HG03039 (cell line): ENCODE measurements around the gene SMTNL1.

Experiments used
- ATAC-seq: cut with Tn5 transposase; IDR thresholded peaks from one replicate; pipeline ENCODE4 v1.9.1; 2021; ENCODE audit warnings: mild to moderate bottlenecking, moderate library complexity; ENCODE audit not compliant: unreplicated experiment

Gene SMTNL1

DNA sequence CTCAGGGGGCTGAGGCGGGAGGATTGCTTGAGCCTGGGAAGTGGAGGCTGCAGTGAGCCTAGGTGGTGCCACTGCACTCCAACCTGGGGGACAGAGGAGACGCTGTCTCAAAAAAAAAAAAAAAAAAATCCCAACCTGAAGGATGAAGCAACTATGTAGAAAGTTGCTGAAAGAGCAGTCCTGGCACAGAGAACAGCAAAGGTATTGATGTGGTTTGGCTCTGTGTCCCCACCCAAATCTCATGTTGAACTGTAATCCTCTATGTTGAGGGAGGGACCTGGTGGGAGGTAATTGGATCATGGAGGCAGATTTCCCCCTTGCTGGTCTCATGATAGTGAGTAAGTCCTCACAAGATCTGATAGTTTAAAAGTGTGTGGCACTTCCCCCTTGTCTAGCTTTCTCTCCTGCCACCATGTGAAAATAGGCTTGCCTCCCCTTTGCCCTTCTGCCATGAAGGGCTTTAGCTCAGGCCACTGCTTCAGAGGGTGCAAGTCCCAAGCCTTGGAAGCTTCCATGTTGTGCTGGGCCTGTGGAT is 49.4 kb downstream of the SMTNL1 start:
- no peak for ATAC-seq

GRCh38 chr11:57588046-57588710 is 50.8 kb downstream of the SMTNL1 start:
- no peak for ATAC-seq

- ATAC-seq = no peak
These were observed 59.0 kb downstream of the SMTNL1 start for GRCh38 chr11:57596266-57596885.

GRCh38 chr11:57597461-57597915 is 60.1 kb downstream of the SMTNL1 start, which contains the start of gene SERPING1:
Gene SERPING1 (plus strand): TSS chr11:57597685. CDS start chr11:57598271, 586 bp downstream.
- no peak for ATAC-seq

GRCh38 chr11:57597916-57598830 is 60.8 kb downstream of the SMTNL1 start:
- no peak for ATAC-seq

DNA sequence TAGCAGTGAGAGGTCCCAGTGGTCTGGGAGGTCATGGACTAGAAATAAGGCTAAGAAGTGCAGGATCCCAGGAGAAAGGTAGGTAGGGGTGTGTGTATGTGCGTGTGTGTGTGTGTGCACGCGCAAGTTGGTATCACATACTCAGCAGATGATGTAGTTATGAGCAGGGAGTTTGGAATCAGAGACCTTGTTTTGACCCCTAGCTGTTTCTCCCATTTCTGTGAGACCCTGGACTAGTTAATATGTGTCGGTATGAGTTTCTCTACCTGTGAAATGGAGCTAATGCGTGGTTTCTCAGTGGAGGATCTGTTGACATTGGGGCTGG is 61.4 kb downstream of the SMTNL1 start:
- no peak for ATAC-seq

DNA sequence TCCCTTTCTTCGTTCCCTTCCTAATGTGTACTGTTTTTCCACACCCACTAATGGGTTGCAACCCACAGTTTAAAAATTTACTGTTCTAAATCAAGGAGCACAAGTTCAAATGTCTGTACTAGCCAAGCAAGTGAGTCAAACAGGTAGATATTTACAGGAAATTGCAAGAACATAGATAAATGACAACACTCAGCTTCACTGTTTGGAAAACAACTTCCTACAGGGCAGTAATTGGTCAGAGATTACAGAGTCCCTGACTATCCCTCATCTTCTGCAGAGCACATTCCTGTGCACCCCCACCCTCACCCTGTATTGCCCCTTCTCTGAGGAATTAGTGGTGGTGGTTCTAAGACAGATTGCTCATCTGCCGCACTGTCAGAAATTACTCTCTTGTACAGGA is 62.0 kb downstream of the SMTNL1 start:
- ATAC-seq = no peak
